Caco-2 (cell line): ENCODE measurements around the gene GSTT2B. TPM values are rescaled to one million over a fixed set of nuclear protein-coding genes. Genes with fewer than 3 reads are reported as not detected.
"Not testable (repeated sequence)": the region's sequence is repeated elsewhere in the genome, so short reads cannot be mapped to it uniquely, and the experiment has no call there.

Experiments used
- BruUV-seq: library from RNA; stranded (reverse); fragments of 400-500 nt; replicated peaks from 2 replicates; lab custom pipeline; 2021; lab: Mats Ljungman, UMichigan
- CTCF ChIA-PET: fragments of 300-600 bp; sonication (Branson Sonifier 250); formaldehyde crosslinking; loops from one replicate; lab custom pipeline; 2022; ENCODE audit warnings: antibody characterized with exemption; lab: Charles Lee
- POLR2A ChIA-PET: fragments of 300-600 bp; sonication (Branson Sonifier 250); formaldehyde crosslinking; loops from one replicate; lab custom pipeline; 2022; ENCODE audit warnings: antibody characterized with exemption; lab: Charles Lee
- DNase-seq, 2 experiments: peaks; one replicate each; pipeline versions ENCODE4 v3.0.0 to v3.0.0-alpha.2; 2020 to 2022
- H3K27me3 ChIP-seq: replicated peaks from 2 replicates; pipeline ENCODE4 v1.6.0; 2011; ENCODE audit warnings: low read length; ENCODE audit not compliant: control insufficient read depth, insufficient read depth
- H3K36me3 ChIP-seq: 2 replicates; pipeline ENCODE4 v1.5.1; 2011; ENCODE audit warnings: low read length; ENCODE audit not compliant: control insufficient read depth, insufficient read depth
- H3K4me1 ChIP-seq: fragments of 250-450 bp; sonication (Bioruptor Pico); 2 replicates; pipeline ENCODE4 v1.5.1; 2020; ENCODE audit warnings: mild to moderate bottlenecking
- H3K4me3 ChIP-seq: 2 replicates; pipeline ENCODE4 v1.5.1; 2011; ENCODE audit warnings: low read depth, mild to moderate bottlenecking, control low read depth, low read length
- H3K9me3 ChIP-seq: fragments of 250-450 bp; sonication (Bioruptor Pico); 2 replicates; pipeline ENCODE4 v1.5.1; 2020; ENCODE audit warnings: mild to moderate bottlenecking, moderate library complexity
- H3K27ac Mint-ChIP-seq: one replicate; pipeline ENCODE4 v1.8.0; 2022; ENCODE audit warnings: mixed read lengths; ENCODE audit not compliant: unreplicated experiment
- H3K27me3 Mint-ChIP-seq: one replicate; pipeline ENCODE4 v1.8.0; 2022; ENCODE audit warnings: mixed read lengths; ENCODE audit not compliant: insufficient read depth, unreplicated experiment
- H3K36me3 Mint-ChIP-seq: one replicate; pipeline ENCODE4 v1.8.0; 2022; ENCODE audit warnings: mild to moderate bottlenecking, mixed read lengths; ENCODE audit not compliant: insufficient read depth, unreplicated experiment
- H3K4me1 Mint-ChIP-seq: one replicate; pipeline ENCODE4 v1.8.0; 2022; ENCODE audit warnings: low read depth, mixed read lengths; ENCODE audit not compliant: unreplicated experiment
- H3K4me3 Mint-ChIP-seq: one replicate; pipeline ENCODE4 v1.8.0; 2022; ENCODE audit warnings: mild to moderate bottlenecking, moderate library complexity, mixed read lengths; ENCODE audit not compliant: unreplicated experiment
- H3K9me3 Mint-ChIP-seq: one replicate; pipeline ENCODE4 v1.8.0; 2022; ENCODE audit warnings: mixed read lengths; ENCODE audit not compliant: unreplicated experiment
- intact Hi-C: fragments of 100-400 bp; cut with micrococcal nuclease; formaldehyde crosslinking; loops from one replicate; pipeline ENCODE4 v1.10.0; 2022; ENCODE audit not compliant: unreplicated experiment
- total RNA-seq: library from RNA; stranded (reverse); gene quantifications from 2 replicates; pipeline ENCODE4 v1.2.3, GENCODE V29; 2022
- TF ChIP-seq, protein P1 (sequence below), 2 experiments: fragments of 200-600 bp in 1 of 2; IDR thresholded peaks; 1 replicate in 1 of 2; 2 replicates in 1 of 2; pipeline versions ENCODE4 v1.5.1 to v1.8.0; 2011 to 2022; ENCODE audit warnings: antibody characterized with exemption in 1 of 2, control low read depth in 1 of 2, inconsistent platforms in 1 of 2, low read depth in 1 of 2, low read length in 1 of 2, mild to moderate bottlenecking in 1 of 2, moderate library complexity in 1 of 2; ENCODE audit not compliant: insufficient read depth in 1 of 2, severe bottlenecking in 1 of 2, unreplicated experiment in 1 of 2

Gene GSTT2B
- total RNA-seq, 1 experiment from 2014 or later, result 9.6 TPM

DNA sequence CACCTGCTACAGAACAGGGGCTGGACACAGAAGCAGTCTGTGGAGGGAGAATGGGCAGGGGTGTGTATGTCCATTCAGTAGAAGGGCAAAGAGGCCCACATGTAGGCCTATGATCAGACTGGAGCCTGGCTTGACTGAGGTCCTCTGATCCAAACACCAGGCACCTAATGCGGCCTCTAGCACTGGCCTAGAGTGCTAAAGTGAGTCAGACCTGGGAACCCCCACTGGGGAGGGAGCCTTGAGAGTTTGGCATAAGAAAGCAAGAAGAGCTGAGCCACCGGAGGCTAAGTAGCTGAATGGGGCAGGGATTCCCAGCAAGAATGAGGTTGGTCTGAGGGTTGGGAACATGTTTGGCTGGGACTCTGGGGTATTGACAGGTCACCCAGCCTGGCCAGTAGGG lies 9.6 kb downstream of the GSTT2B start:
- H3K36me3 ChIP-seq, H3K27ac Mint-ChIP-seq, H3K9me3 ChIP-seq, intact Hi-C loops, H3K36me3 Mint-ChIP-seq, H3K27me3 ChIP-seq, DNase-seq, H3K4me1 ChIP-seq, H3K27me3 Mint-ChIP-seq, CTCF ChIA-PET, BruUV-seq, H3K9me3 Mint-ChIP-seq, H3K4me3 ChIP-seq, H3K4me1 Mint-ChIP-seq, POLR2A ChIA-PET, H3K4me3 Mint-ChIP-seq: not testable (repeated sequence)

DNA sequence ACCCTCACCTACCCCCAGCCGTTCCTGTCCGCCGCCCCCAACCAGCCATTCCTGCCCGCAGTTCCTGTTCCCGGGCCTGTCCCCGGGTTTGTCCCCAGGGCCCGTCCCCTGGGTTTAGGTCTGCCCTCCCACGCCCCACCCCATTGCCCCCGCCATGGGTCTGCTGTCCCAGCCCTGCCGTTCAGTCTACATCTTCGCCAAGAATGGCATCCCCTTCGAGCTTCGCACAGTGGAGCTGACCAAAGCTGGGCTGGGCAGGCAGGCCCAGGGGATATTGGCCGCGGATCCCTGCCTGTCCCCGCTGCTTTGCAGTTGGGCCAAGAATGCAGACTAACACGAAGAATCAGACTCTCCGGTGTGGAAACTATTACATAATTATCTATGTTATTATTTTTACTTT lies 11.2 kb downstream of the GSTT2B start:
- H3K36me3 Mint-ChIP-seq, H3K27me3 ChIP-seq, DNase-seq, H3K4me3 Mint-ChIP-seq, CTCF ChIA-PET, H3K4me1 Mint-ChIP-seq, H3K36me3 ChIP-seq, BruUV-seq, H3K9me3 Mint-ChIP-seq, H3K27me3 Mint-ChIP-seq, H3K4me1 ChIP-seq, H3K27ac Mint-ChIP-seq, H3K4me3 ChIP-seq, intact Hi-C loops, H3K9me3 ChIP-seq, POLR2A ChIA-PET: not testable (repeated sequence)

DNA sequence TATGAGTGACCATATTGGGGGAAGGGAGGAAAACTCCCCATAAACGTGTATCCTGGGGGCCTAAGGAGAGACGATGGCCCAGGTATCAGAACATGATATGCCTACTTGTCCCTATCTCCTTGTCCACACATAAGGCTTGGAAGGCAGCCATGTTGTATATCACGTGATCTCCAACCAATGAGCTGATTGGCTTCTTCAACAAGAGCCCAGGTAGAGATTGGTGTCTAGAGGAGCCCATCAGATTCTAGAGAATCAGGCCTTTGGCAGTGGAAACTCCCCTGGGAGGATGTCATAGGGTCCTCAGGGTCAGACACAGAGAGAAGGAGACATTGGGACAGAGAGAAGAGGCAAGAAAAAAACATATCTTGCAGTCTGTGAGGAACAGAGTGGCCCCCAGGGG lies 13.6 kb downstream of the GSTT2B start:
- DNase-seq, result not testable (repeated sequence)

DNA sequence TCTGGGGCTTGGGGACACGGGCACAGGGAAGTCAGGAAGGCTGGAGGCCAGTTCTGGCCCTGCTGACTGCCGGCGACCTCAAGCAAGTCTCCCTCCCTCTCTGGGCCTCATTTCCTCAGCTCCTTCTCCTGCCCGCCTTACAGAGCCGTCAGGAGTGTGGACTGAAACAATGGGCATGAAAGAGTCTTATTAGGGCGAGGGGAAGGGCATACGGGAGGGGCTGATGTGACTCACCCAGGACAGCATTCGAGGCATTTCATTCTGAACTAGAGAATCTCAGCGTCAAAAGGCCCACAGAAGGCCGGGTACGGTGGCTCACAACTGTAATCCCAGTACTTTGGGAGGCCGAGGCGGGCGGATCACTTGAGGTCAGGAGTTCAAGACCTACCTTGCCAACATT lies 20.8 kb downstream of the GSTT2B start:
- POLR2A ChIA-PET, intact Hi-C loops, BruUV-seq: not testable (repeated sequence)

More for the DNA sequence above, 13.6 kb downstream of the GSTT2B start:
- H3K9me3 Mint-ChIP-seq, H3K36me3 Mint-ChIP-seq, POLR2A ChIA-PET, H3K27me3 Mint-ChIP-seq, CTCF ChIA-PET, intact Hi-C loops, H3K4me1 ChIP-seq, H3K4me3 ChIP-seq, H3K4me3 Mint-ChIP-seq, H3K27ac Mint-ChIP-seq, H3K36me3 ChIP-seq, H3K9me3 ChIP-seq, H3K27me3 ChIP-seq, BruUV-seq: not testable (repeated sequence)
- H3K4me1 Mint-ChIP-seq, result peaks cover 10% of the 10 kb centered on the region

DNA sequence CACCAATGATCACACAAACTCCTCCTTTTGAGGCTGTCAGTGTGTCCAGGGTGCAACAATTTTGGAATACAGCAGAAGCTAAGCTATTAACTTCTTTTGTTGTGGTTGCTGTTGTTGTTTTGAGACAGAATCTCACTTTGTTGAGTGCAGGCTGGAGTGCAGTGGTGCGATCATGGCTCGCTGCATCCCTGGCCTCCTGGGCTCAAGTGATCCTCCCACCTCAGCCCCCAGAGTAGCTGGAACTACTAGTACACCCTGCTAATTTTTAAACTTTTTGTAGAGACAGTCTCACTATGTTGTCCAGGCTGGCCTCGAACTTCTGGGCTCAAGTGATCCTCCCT lies 22.0 kb downstream of the GSTT2B start:
- H3K36me3 Mint-ChIP-seq, result no peaks in the 10 kb centered on the region
- H3K27ac Mint-ChIP-seq, result peak overlapping the region; percentile 88
- no peak for DNase-seq
- H3K27me3 Mint-ChIP-seq, result no peaks in the 10 kb centered on the region
- no peaks in the 10 kb centered on the region for H3K9me3 Mint-ChIP-seq
- Histone ChIP-seq H3K27me3 (no peaks in the 10 kb centered on the region), H3K4me3 (no peak overlapping the region), H3K36me3 (no peaks in the 10 kb centered on the region), H3K4me1 (peaks cover 16% of the 10 kb centered on the region), H3K9me3 (no peaks in the 10 kb centered on the region)
- TF ChIP-seq, protein P1, sequence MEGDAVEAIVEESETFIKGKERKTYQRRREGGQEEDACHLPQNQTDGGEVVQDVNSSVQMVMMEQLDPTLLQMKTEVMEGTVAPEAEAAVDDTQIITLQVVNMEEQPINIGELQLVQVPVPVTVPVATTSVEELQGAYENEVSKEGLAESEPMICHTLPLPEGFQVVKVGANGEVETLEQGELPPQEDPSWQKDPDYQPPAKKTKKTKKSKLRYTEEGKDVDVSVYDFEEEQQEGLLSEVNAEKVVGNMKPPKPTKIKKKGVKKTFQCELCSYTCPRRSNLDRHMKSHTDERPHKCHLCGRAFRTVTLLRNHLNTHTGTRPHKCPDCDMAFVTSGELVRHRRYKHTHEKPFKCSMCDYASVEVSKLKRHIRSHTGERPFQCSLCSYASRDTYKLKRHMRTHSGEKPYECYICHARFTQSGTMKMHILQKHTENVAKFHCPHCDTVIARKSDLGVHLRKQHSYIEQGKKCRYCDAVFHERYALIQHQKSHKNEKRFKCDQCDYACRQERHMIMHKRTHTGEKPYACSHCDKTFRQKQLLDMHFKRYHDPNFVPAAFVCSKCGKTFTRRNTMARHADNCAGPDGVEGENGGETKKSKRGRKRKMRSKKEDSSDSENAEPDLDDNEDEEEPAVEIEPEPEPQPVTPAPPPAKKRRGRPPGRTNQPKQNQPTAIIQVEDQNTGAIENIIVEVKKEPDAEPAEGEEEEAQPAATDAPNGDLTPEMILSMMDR (IDR thresholded peaks at IDR 0.05; ENCODE audit: insufficient read depth in 1 of 2, low read depth in 1 of 2, low read length in 1 of 2, severe bottlenecking in 1 of 2, unreplicated experiment in 1 of 2), result no peak
- intact Hi-C loops, result loop anchor here (2.0 kb wide), 1 partner anchor 44 kb away; the partner anchor contains the start of gene MIF
- peaks cover 18% of the 10 kb centered on the region for H3K4me1 Mint-ChIP-seq
- ChIA-PET CTCF (interaction anchor here (0.6 to 1.2 kb wide), 6 partner anchors 19 to 89 kb away, joined by 3 to 13 read pairs (median 8); partner anchors contain the start of gene MIF), POLR2A (interaction anchor here (1.0 to 1.4 kb wide), 4 partner anchors 20 to 81 kb away, joined by 7 to 26 read pairs (median 10); partner anchors contain the start of genes MIF and SLC2A11)
- H3K4me3 Mint-ChIP-seq, result no peak overlapping the region
- no TSS peak for BruUV-seq

More for the DNA sequence above, 20.8 kb downstream of the GSTT2B start:
- H3K27ac Mint-ChIP-seq, H3K9me3 Mint-ChIP-seq, H3K36me3 Mint-ChIP-seq, H3K9me3 ChIP-seq, H3K4me3 Mint-ChIP-seq, H3K36me3 ChIP-seq, DNase-seq, CTCF ChIA-PET, H3K4me3 ChIP-seq, H3K27me3 ChIP-seq, H3K27me3 Mint-ChIP-seq: not testable (repeated sequence)
- peaks cover 19% of the 10 kb centered on the region for H3K4me1 Mint-ChIP-seq
- H3K4me1 ChIP-seq, result peaks cover 16% of the 10 kb centered on the region
